Type B pancreatic cell (in vitro differentiated cells): ENCODE measurements around the gene SLC39A10. TPM values are rescaled to one million over a fixed set of nuclear protein-coding genes. Genes with fewer than 3 reads are reported as not detected.

ENCODE experiments used
- DNase-seq: peaks from one replicate; pipeline ENCODE4 v3.0.0; 2021; ENCODE audit warnings: mixed read lengths; ENCODE audit not compliant: unreplicated experiment; ENCODE audit errors: extremely low spot score
- H3K27ac Mint-ChIP-seq: 2 replicates; pipeline ENCODE4 v1.8.0; 2021; ENCODE audit warnings: mild to moderate bottlenecking, mixed read lengths
- H3K27me3 Mint-ChIP-seq: 2 replicates; pipeline ENCODE4 v1.8.0; 2021; ENCODE audit warnings: mixed read lengths
- H3K36me3 Mint-ChIP-seq: 2 replicates; pipeline ENCODE4 v1.8.0; 2021; ENCODE audit warnings: mixed read lengths
- H3K4me1 Mint-ChIP-seq: one replicate; pipeline ENCODE4 v1.8.0; 2021; ENCODE audit warnings: mixed read lengths; ENCODE audit not compliant: unreplicated experiment
- H3K4me3 Mint-ChIP-seq: 2 replicates; pipeline ENCODE4 v1.8.0; 2021; ENCODE audit warnings: mild to moderate bottlenecking, mixed read lengths
- H3K9me3 Mint-ChIP-seq: 2 replicates; pipeline ENCODE4 v1.8.0; 2021; ENCODE audit warnings: mixed read lengths
- total RNA-seq: library from RNA; stranded (reverse); gene quantifications from 2 replicates; pipeline ENCODE4 v1.2.1, GENCODE V29; 2021; ENCODE audit warnings: low replicate concordance
- TF ChIP-seq, protein P1 (sequence below): fragments of 200-600 bp; sonication (generic); conservative IDR thresholded peaks from 2 replicates; pipeline ENCODE4 v1.5.0; 2021; ENCODE audit warnings: antibody characterized with exemption, mild to moderate bottlenecking

SLC39A10 gene
- total RNA-seq, 1 donor from 2014 or later, result 63.2 TPM

DNA sequence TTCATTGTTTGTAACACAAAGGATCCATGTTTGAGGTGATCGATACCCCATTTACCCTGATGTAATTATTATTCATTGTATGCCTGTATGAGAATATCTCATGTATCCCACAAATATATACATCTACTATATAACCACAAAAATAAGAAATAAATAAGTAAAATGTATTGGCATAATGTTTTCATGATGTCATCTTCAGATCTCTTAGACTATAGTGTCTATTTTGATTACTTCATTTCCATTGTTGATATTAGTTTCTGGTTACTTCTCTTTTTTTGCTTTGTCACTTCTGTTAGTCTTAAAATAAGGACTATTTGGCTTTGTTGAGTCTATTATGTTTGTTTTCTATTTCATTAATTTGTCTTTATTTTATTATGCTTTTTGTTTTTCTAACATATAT lies 109.7 kb downstream of the SLC39A10 start:
- TF ChIP-seq, protein P1, sequence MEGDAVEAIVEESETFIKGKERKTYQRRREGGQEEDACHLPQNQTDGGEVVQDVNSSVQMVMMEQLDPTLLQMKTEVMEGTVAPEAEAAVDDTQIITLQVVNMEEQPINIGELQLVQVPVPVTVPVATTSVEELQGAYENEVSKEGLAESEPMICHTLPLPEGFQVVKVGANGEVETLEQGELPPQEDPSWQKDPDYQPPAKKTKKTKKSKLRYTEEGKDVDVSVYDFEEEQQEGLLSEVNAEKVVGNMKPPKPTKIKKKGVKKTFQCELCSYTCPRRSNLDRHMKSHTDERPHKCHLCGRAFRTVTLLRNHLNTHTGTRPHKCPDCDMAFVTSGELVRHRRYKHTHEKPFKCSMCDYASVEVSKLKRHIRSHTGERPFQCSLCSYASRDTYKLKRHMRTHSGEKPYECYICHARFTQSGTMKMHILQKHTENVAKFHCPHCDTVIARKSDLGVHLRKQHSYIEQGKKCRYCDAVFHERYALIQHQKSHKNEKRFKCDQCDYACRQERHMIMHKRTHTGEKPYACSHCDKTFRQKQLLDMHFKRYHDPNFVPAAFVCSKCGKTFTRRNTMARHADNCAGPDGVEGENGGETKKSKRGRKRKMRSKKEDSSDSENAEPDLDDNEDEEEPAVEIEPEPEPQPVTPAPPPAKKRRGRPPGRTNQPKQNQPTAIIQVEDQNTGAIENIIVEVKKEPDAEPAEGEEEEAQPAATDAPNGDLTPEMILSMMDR, result no peak
- no peak overlapping the region for H3K27ac Mint-ChIP-seq

DNA sequence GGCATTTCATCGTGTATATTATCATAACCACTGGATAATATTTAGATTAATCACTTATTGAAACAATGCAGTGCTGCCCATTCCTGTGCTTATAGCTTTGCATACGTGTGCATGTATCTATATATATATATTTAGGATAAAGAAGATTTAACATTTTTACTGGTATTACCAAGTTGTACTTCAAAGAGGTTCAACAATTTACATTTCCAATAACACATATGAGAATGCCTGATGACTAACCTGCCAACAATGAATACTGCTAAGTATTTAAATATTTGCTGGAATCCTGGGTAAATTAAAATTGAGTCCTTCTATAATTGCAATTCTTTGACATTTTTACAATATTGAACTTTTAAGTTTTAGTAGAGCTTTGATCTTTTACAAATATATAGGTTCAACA lies 111.4 kb downstream of the SLC39A10 start:
- no peak for DNase-seq
- Mint-ChIP-seq H3K27me3 (no peaks in the 10 kb centered on the region), H3K4me1 (no peaks in the 10 kb centered on the region), H3K36me3 (no peaks in the 10 kb centered on the region), H3K9me3 (peaks cover 13% of the 10 kb centered on the region), H3K4me3 (no peak overlapping the region), H3K27ac (no peak overlapping the region)
- TF ChIP-seq, protein P1, result no peak

More for the DNA sequence above, 109.7 kb downstream of the SLC39A10 start:
- no peak for DNase-seq
- Mint-ChIP-seq H3K4me1 (no peaks in the 10 kb centered on the region), H3K36me3 (no peaks in the 10 kb centered on the region), H3K9me3 (peaks cover 14% of the 10 kb centered on the region), H3K27me3 (no peaks in the 10 kb centered on the region), H3K4me3 (no peak overlapping the region)

DNA sequence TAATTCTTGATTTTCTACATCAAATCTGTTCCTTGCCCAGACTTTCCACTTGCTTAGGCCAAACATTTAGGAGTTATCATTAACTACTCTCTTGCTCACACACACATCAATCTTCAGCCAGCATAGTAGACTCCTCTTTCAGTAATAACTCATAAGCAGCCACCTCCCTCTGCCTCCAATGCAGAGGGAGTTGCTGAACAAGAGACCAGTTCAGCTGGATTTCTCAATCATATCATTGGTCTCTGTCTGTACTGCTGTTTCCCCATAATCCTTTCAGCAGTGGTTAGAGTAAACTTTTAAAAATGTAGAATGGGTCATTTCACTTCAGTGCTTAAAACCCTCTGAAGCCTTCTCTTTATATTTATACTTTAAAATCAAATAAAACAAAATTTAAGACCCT lies 112.9 kb downstream of the SLC39A10 start:
- H3K36me3 Mint-ChIP-seq, result no peaks in the 10 kb centered on the region
- peaks cover 9% of the 10 kb centered on the region for H3K9me3 Mint-ChIP-seq
- TF ChIP-seq, protein P1, result no peak

DNA sequence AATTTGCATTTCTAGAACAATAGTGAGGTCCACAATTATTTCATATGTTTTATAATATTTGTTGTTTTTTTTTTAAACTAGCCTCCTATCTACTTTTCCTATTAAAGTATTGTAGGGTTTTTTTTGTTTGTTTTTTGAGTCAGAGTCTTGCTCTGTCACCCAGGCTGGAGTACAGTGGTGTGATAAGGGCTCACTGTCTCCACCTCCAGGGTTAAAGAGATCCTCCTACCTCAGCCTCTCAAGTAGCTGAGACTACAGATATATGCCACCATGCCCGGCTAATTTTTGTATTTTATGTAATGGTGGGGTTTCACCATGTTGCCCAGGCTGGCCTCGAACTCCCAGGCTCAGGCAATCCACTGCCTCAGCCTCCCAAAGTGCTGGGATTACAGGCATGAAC lies 122.5 kb downstream of the SLC39A10 start:
- TF ChIP-seq, protein P1, result no peak
- H3K36me3 Mint-ChIP-seq, result no peaks in the 10 kb centered on the region
- DNase-seq, result no peak
- H3K27ac Mint-ChIP-seq, result no peak overlapping the region
- H3K4me3 Mint-ChIP-seq, result no peak overlapping the region
- no peaks in the 10 kb centered on the region for H3K4me1 Mint-ChIP-seq
- no peaks in the 10 kb centered on the region for H3K27me3 Mint-ChIP-seq
- no peaks in the 10 kb centered on the region for H3K9me3 Mint-ChIP-seq

More for the DNA sequence above, 112.9 kb downstream of the SLC39A10 start:
- DNase-seq, result no peak
- H3K27ac Mint-ChIP-seq, result no peak overlapping the region
- no peaks in the 10 kb centered on the region for H3K27me3 Mint-ChIP-seq
- no peaks in the 10 kb centered on the region for H3K4me1 Mint-ChIP-seq
- H3K4me3 Mint-ChIP-seq, result no peak overlapping the region

DNA sequence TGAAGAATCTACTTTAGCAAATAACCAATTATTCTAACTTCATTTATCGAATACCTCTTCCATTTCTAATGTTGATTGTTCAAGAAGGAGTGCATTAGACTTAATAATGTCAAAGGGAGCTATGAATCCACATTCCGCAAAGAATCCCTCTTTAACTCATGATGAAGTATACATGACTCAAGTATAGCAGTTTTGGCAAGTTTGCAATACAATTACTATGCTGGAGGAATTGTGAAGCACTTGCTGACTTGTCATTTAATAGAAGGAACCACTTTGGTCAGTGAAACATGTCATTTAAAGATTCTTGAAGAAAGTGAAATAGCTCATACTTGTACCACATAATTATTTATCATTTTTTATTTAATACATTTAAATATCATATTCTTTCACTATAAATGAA lies 125.1 kb downstream of the SLC39A10 start:
- TF ChIP-seq, protein P1, result no peak
- no peak for DNase-seq
- no peak overlapping the region for H3K4me3 Mint-ChIP-seq
- no peak overlapping the region for H3K27ac Mint-ChIP-seq
- H3K9me3 Mint-ChIP-seq, result no peaks in the 10 kb centered on the region
- no peaks in the 10 kb centered on the region for H3K27me3 Mint-ChIP-seq
- no peaks in the 10 kb centered on the region for H3K4me1 Mint-ChIP-seq
- H3K36me3 Mint-ChIP-seq, result no peaks in the 10 kb centered on the region
